ENCODE data around the gene CASS4. TPM values are rescaled to one million over a fixed set of nuclear protein-coding genes. Genes with fewer than 3 reads are reported as not detected.

Gene CASS4
- total RNA-seq, 1 experiment from 2014 or later = 0.64 TPM

DNA sequence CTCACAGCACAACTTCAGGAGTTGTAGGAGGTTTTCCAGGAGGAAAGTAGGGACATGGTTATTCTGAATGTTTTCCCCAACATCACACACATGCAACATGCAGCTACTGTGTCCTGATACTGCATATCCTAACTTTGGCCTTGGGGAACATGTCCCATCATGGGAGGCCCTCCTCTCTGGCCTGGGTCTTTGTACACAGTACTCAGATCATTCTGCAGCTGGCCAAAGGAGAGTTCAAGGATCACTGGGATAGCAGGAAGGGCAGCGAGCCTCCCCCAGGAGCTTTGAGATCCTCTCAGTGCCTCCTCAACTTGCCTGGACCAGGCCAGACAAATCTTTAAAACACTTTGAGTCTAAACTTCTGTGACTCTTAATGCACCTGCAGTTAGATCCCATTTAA is 12.9 kb downstream of the CASS4 start:
- Histone ChIP-seq H3K27me3 (replicated peaks; ENCODE audit: control insufficient read depth, insufficient read depth, low read length) (no peaks in the 10 kb centered on the region), H3K36me3 (ENCODE audit: control insufficient read depth, insufficient read depth, low read length) (no peaks in the 10 kb centered on the region), H3K4me3 (ENCODE audit: low read depth, low read length) (no peak overlapping the region), H3K9me3 (no peaks in the 10 kb centered on the region), H3K4me1 (peaks cover 22% of the 10 kb centered on the region)
- ChIA-PET POLR2A (interaction anchor here (0.6 kb wide), 1 partner anchor 89 kb away, joined by 4 read pairs; no protein-coding TSS in a partner anchor), CTCF (no interaction called here)
- Mint-ChIP-seq H3K4me3 (ENCODE audit: unreplicated experiment) (no peak overlapping the region), H3K4me1 (ENCODE audit: low read depth, unreplicated experiment) (peaks cover 24% of the 10 kb centered on the region), H3K9me3 (ENCODE audit: unreplicated experiment) (no peaks in the 10 kb centered on the region), H3K27me3 (ENCODE audit: insufficient read depth, unreplicated experiment) (no peaks in the 10 kb centered on the region), H3K36me3 (ENCODE audit: insufficient read depth, unreplicated experiment) (no peaks in the 10 kb centered on the region), H3K27ac (ENCODE audit: unreplicated experiment) (no peak overlapping the region)
- no peak for DNase-seq
- TF ChIP-seq, protein P1, sequence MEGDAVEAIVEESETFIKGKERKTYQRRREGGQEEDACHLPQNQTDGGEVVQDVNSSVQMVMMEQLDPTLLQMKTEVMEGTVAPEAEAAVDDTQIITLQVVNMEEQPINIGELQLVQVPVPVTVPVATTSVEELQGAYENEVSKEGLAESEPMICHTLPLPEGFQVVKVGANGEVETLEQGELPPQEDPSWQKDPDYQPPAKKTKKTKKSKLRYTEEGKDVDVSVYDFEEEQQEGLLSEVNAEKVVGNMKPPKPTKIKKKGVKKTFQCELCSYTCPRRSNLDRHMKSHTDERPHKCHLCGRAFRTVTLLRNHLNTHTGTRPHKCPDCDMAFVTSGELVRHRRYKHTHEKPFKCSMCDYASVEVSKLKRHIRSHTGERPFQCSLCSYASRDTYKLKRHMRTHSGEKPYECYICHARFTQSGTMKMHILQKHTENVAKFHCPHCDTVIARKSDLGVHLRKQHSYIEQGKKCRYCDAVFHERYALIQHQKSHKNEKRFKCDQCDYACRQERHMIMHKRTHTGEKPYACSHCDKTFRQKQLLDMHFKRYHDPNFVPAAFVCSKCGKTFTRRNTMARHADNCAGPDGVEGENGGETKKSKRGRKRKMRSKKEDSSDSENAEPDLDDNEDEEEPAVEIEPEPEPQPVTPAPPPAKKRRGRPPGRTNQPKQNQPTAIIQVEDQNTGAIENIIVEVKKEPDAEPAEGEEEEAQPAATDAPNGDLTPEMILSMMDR (IDR thresholded peaks at IDR 0.05; ENCODE audit: insufficient read depth in 1 of 2, low read depth in 1 of 2, low read length in 1 of 2, severe bottlenecking in 1 of 2, unreplicated experiment in 1 of 2) = no peak
- no TSS peak for BruUV-seq (replicated peaks)
- intact Hi-C loops (cut with micrococcal nuclease; ENCODE audit: unreplicated experiment) = no loop called here

DNA sequence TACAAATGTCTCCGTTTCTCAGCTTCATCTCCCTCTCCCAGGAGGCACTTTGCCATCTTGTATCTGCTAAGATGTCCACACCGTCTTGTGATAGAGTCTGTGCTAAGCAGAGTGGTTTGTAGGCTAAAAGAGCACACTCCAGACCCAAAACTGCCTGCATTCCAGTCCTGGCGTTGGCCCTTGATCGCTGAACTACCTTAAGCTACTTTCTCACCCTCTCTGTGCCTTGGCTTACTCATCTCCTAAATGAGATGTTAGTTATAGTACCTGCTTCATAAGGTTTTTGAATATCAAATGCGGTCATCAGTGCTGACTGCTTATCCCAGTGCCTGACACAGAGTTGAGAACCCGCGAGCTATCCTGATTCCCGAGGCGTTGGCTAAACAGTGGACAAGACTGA is 14.0 kb downstream of the CASS4 start:
- no peak for DNase-seq
- ChIA-PET CTCF (interaction anchor here (0.5 kb wide), 1 partner anchor 12 kb away, joined by 6 read pairs; no protein-coding TSS in a partner anchor), POLR2A (no interaction called here)
- Mint-ChIP-seq H3K9me3 (ENCODE audit: unreplicated experiment) (no peaks in the 10 kb centered on the region), H3K27ac (ENCODE audit: unreplicated experiment) (no peak overlapping the region), H3K4me1 (ENCODE audit: low read depth, unreplicated experiment) (peaks cover 33% of the 10 kb centered on the region), H3K27me3 (ENCODE audit: insufficient read depth, unreplicated experiment) (no peaks in the 10 kb centered on the region), H3K36me3 (ENCODE audit: insufficient read depth, unreplicated experiment) (no peaks in the 10 kb centered on the region), H3K4me3 (ENCODE audit: unreplicated experiment) (no peak overlapping the region)
- Histone ChIP-seq H3K36me3 (ENCODE audit: control insufficient read depth, insufficient read depth, low read length) (no peaks in the 10 kb centered on the region), H3K9me3 (no peaks in the 10 kb centered on the region; the same call in 1 of the 2 replicates), H3K4me1 (peaks cover 21% of the 10 kb centered on the region), H3K4me3 (ENCODE audit: low read depth, low read length) (no peak overlapping the region), H3K27me3 (replicated peaks; ENCODE audit: control insufficient read depth, insufficient read depth, low read length) (no peaks in the 10 kb centered on the region)
- BruUV-seq (replicated peaks) = no TSS peak
- TF ChIP-seq, protein P1 (IDR thresholded peaks at IDR 0.05; ENCODE audit: insufficient read depth in 1 of 2, low read depth in 1 of 2, low read length in 1 of 2, severe bottlenecking in 1 of 2, unreplicated experiment in 1 of 2) = no peak
- intact Hi-C loops (cut with micrococcal nuclease; ENCODE audit: unreplicated experiment) = no loop called here

DNA sequence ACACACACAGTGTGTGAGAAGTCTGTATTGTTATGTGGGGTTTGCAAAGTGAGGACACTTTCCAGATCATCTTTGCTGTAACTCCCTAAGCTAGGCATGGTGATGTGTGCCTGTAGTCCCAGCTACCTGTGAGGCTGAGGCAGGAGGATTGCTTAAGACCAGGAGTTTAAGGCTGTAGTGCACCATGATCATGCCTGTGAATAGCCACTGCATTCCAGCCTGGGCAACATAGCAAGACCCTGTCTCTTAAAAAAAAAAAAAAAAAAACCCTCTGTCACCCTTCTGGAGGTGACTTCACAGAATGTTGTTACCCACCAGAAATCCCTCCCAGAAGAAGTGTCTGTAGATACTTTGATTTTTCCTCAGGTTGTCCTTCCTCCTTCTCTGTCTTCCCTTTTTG is 14.9 kb downstream of the CASS4 start:
- Histone ChIP-seq H3K9me3 (no peaks in the 10 kb centered on the region; the same call in 1 of the 2 replicates), H3K27me3 (replicated peaks; ENCODE audit: control insufficient read depth, insufficient read depth, low read length) (no peaks in the 10 kb centered on the region), H3K4me3 (ENCODE audit: low read depth, low read length) (no peak overlapping the region), H3K4me1 (peaks cover 21% of the 10 kb centered on the region), H3K36me3 (ENCODE audit: control insufficient read depth, insufficient read depth, low read length) (no peaks in the 10 kb centered on the region)
- intact Hi-C loops (cut with micrococcal nuclease; ENCODE audit: unreplicated experiment) = no loop called here
- no peak for DNase-seq
- Mint-ChIP-seq H3K4me3 (ENCODE audit: unreplicated experiment) (no peak overlapping the region), H3K27me3 (ENCODE audit: insufficient read depth, unreplicated experiment) (no peaks in the 10 kb centered on the region), H3K9me3 (ENCODE audit: unreplicated experiment) (no peaks in the 10 kb centered on the region), H3K4me1 (ENCODE audit: low read depth, unreplicated experiment) (peaks cover 32% of the 10 kb centered on the region), H3K27ac (ENCODE audit: unreplicated experiment) (no peak overlapping the region), H3K36me3 (ENCODE audit: insufficient read depth, unreplicated experiment) (no peaks in the 10 kb centered on the region)
- CTCF ChIA-PET = no interaction called here
- POLR2A ChIA-PET = no interaction called here
- TF ChIP-seq, protein P1 (IDR thresholded peaks at IDR 0.05; ENCODE audit: insufficient read depth in 1 of 2, low read depth in 1 of 2, low read length in 1 of 2, severe bottlenecking in 1 of 2, unreplicated experiment in 1 of 2) = no peak
- BruUV-seq (replicated peaks) = no TSS peak
